WTC11 (cell line): ENCODE results near the gene KDM5B. TPM values are rescaled to one million over a fixed set of nuclear protein-coding genes. Genes with fewer than 3 reads are reported as not detected.

ENCODE experiments used
- ATAC-seq: fragments of 200-7000 bp; cut with Tn5 transposase; 2 replicates; pipeline ENCODE4 v1.10.0; 2021; ENCODE audit warnings: mild to moderate bottlenecking, moderate library complexity
- CTCF ChIA-PET: fragments of 300-600 bp; sonication (Branson Sonifier 250); formaldehyde crosslinking; loops from one replicate; lab custom pipeline; 2021; ENCODE audit warnings: antibody characterized with exemption; lab: Charles Lee
- POLR2A ChIA-PET: fragments of 350-600 bp; sonication (Branson Sonifier 250); formaldehyde crosslinking; loops from one replicate; lab custom pipeline; 2021; ENCODE audit warnings: antibody characterized with exemption; lab: Charles Lee
- DNase-seq: peaks from one replicate; pipeline ENCODE4 v3.0.0; 2021; ENCODE audit warnings: low spot score
- H3K27ac Mint-ChIP-seq: 2 replicates; pipeline ENCODE4 v1.8.0; 2021; ENCODE audit warnings: mixed read lengths
- H3K27me3 Mint-ChIP-seq: 2 replicates; pipeline ENCODE4 v1.8.0; 2021; ENCODE audit warnings: low read depth, mild to moderate bottlenecking, moderate library complexity, mixed read lengths
- H3K36me3 Mint-ChIP-seq: 2 replicates; pipeline ENCODE4 v1.8.0; 2021; ENCODE audit warnings: mixed read lengths
- H3K4me1 Mint-ChIP-seq: 2 replicates; pipeline ENCODE4 v1.8.0; 2022; ENCODE audit warnings: mixed read lengths
- H3K4me3 Mint-ChIP-seq: 2 replicates; pipeline ENCODE4 v1.8.0; 2021; ENCODE audit warnings: mild to moderate bottlenecking, moderate library complexity, mixed read lengths
- H3K9me3 Mint-ChIP-seq: 2 replicates; pipeline ENCODE4 v1.8.0; 2021; ENCODE audit warnings: mixed read lengths
- AR ChIP-seq: fragments of 250-450 bp; sonication (Bioruptor Pico); IDR thresholded peaks from 2 replicates; pipeline ENCODE4 v1.9.0; 2021; ENCODE audit warnings: mild to moderate bottlenecking
- CREM ChIP-seq: sonication (generic); formaldehyde crosslinking; IDR thresholded peaks from 2 replicates; pipeline ENCODE4 v1.8.1; 2022; ENCODE audit warnings: mild to moderate bottlenecking, missing genetic modification reagents, moderate library complexity
- E2F5 ChIP-seq: sonication (generic); formaldehyde crosslinking; IDR thresholded peaks from 2 replicates; pipeline ENCODE4 v1.8.1; 2022; ENCODE audit warnings: mild to moderate bottlenecking, moderate library complexity, missing genetic modification reagents
- EMX1 ChIP-seq: fragments of 250-450 bp; sonication (Bioruptor Pico); IDR thresholded peaks from 2 replicates; pipeline ENCODE4 v1.8.0; 2021; ENCODE audit warnings: mild to moderate bottlenecking
- ESRRA ChIP-seq: sonication (generic); formaldehyde crosslinking; IDR thresholded peaks from 2 replicates; pipeline ENCODE4 v1.8.1; 2022; ENCODE audit warnings: mild to moderate bottlenecking, missing genetic modification reagents, borderline replicate concordance
- KAT7 ChIP-seq: sonication (generic); formaldehyde crosslinking; IDR thresholded peaks from 2 replicates; pipeline ENCODE4 v1.8.1; 2023; ENCODE audit warnings: missing genetic modification reagents, mild to moderate bottlenecking, borderline replicate concordance
- NR1H2 ChIP-seq: sonication (generic); formaldehyde crosslinking; IDR thresholded peaks from 2 replicates; pipeline ENCODE4 v1.9.0; 2021; ENCODE audit warnings: mild to moderate bottlenecking, moderate library complexity, missing genetic modification reagents
- NR3C1 ChIP-seq: sonication (generic); formaldehyde crosslinking; conservative IDR thresholded peaks from 2 replicates; pipeline ENCODE4 v1.8.1; 2023; ENCODE audit warnings: low read depth, mild to moderate bottlenecking, missing genetic modification reagents
- RELA ChIP-seq: sonication (generic); formaldehyde crosslinking; IDR thresholded peaks from 2 replicates; pipeline ENCODE4 v1.8.1; 2022; ENCODE audit warnings: missing genetic modification reagents, mild to moderate bottlenecking, borderline replicate concordance
- RORB ChIP-seq: fragments of 250-450 bp; sonication (Bioruptor Pico); IDR thresholded peaks from 2 replicates; pipeline ENCODE4 v1.9.0; 2021; ENCODE audit warnings: mild to moderate bottlenecking
- SOX15 ChIP-seq: fragments of 250-450 bp; sonication (Bioruptor Pico); IDR thresholded peaks from 2 replicates; pipeline ENCODE4 v1.9.0; 2021; ENCODE audit warnings: mild to moderate bottlenecking
- SP1 ChIP-seq: sonication (generic); formaldehyde crosslinking; conservative IDR thresholded peaks from 2 replicates; pipeline ENCODE4 v1.8.1; 2022; ENCODE audit warnings: missing genetic modification reagents
- TCF7 ChIP-seq: sonication (generic); formaldehyde crosslinking; IDR thresholded peaks from 2 replicates; pipeline ENCODE4 v1.8.0; 2022; ENCODE audit warnings: mild to moderate bottlenecking, low read depth, missing genetic modification reagents, moderate library complexity
- TEAD4 ChIP-seq: sonication (generic); formaldehyde crosslinking; IDR thresholded peaks from 2 replicates; pipeline ENCODE4 v1.8.0; 2022; ENCODE audit warnings: mild to moderate bottlenecking, missing genetic modification reagents
- ZBTB21 ChIP-seq: sonication (generic); formaldehyde crosslinking; IDR thresholded peaks from 2 replicates; pipeline ENCODE4 v1.8.1; 2023; ENCODE audit warnings: mild to moderate bottlenecking, missing genetic modification reagents, borderline replicate concordance
- ZSCAN18 ChIP-seq: fragments of 250-450 bp; sonication (Bioruptor Pico); IDR thresholded peaks from 2 replicates; pipeline ENCODE4 v2.1.2; 2022; ENCODE audit warnings: mild to moderate bottlenecking, moderate library complexity
- total RNA-seq: library from RNA; stranded (reverse); gene quantifications from 3 replicates; pipeline ENCODE4 v1.2.3, GENCODE V29; 2021
- TF ChIP-seq, protein P1 (sequence below): fragments of 250-450 bp; sonication (Bioruptor Pico); IDR thresholded peaks from 2 replicates; pipeline ENCODE4 v1.9.0; 2021; ENCODE audit warnings: moderate library complexity, mild to moderate bottlenecking, inconsistent platforms, borderline replicate concordance
- TF ChIP-seq, protein P2 (sequence below): sonication (generic); formaldehyde crosslinking; IDR thresholded peaks from 2 replicates; pipeline ENCODE4 v1.8.1; 2023; ENCODE audit warnings: mild to moderate bottlenecking, missing genetic modification reagents, borderline replicate concordance
- TF ChIP-seq, protein P3 (sequence below): sonication (generic); formaldehyde crosslinking; IDR thresholded peaks from 2 replicates; pipeline ENCODE4 v1.8.0; 2022; ENCODE audit warnings: mild to moderate bottlenecking, missing genetic modification reagents
- TF ChIP-seq, protein P4 (sequence below): sonication (generic); formaldehyde crosslinking; IDR thresholded peaks from 2 replicates; pipeline ENCODE4 v1.8.1; 2022; ENCODE audit warnings: low read depth, mild to moderate bottlenecking, moderate library complexity, missing genetic modification reagents, borderline replicate concordance

The KDM5B gene
- total RNA-seq, 1 experiment from 2014 or later, result 222 TPM

GRCh38 chr1:202687370-202687769 lies 120.9 kb downstream of the KDM5B start (continued):
- no peak for TF ChIP-seq ZSCAN18 (CRISPR knock-in tag)
- TF ChIP-seq, protein P1, sequence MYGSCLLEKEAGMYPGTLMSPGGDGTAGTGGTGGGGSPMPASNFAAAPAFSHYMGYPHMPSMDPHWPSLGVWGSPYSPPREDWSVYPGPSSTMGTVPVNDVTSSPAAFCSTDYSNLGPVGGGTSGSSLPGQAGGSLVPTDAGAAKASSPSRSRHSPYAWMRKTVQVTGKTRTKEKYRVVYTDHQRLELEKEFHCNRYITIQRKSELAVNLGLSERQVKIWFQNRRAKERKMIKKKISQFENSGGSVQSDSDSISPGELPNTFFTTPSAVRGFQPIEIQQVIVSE (CRISPR knock-in tag), result no peak
- TF ChIP-seq AR (CRISPR knock-in tag), result no peak
- TF ChIP-seq, protein P2, sequence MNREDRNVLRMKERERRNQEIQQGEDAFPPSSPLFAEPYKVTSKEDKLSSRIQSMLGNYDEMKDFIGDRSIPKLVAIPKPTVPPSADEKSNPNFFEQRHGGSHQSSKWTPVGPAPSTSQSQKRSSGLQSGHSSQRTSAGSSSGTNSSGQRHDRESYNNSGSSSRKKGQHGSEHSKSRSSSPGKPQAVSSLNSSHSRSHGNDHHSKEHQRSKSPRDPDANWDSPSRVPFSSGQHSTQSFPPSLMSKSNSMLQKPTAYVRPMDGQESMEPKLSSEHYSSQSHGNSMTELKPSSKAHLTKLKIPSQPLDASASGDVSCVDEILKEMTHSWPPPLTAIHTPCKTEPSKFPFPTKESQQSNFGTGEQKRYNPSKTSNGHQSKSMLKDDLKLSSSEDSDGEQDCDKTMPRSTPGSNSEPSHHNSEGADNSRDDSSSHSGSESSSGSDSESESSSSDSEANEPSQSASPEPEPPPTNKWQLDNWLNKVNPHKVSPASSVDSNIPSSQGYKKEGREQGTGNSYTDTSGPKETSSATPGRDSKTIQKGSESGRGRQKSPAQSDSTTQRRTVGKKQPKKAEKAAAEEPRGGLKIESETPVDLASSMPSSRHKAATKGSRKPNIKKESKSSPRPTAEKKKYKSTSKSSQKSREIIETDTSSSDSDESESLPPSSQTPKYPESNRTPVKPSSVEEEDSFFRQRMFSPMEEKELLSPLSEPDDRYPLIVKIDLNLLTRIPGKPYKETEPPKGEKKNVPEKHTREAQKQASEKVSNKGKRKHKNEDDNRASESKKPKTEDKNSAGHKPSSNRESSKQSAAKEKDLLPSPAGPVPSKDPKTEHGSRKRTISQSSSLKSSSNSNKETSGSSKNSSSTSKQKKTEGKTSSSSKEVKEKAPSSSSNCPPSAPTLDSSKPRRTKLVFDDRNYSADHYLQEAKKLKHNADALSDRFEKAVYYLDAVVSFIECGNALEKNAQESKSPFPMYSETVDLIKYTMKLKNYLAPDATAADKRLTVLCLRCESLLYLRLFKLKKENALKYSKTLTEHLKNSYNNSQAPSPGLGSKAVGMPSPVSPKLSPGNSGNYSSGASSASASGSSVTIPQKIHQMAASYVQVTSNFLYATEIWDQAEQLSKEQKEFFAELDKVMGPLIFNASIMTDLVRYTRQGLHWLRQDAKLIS (CRISPR knock-in tag), result no peak

DNA sequence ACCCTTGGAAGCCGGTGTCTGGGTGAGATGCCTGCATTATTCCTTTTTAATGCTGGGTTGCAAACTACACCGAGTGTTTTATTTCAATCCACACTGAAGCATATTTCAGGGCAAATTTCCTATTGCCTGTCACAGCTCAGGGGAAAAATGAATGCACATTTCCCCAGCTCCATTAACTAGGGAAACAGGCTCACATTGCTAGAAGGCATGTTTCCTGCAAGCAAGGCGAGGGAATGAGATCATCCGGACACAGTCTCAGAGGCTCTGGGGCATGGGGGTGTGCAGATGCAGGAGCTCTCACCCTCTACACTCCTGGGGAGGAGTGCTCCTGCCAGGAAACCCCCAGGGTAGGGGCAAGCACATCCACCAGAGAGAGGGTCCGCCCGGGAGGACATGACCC lies 122.6 kb downstream of the KDM5B start:
- no peaks in the 10 kb centered on the region for H3K36me3 Mint-ChIP-seq
- H3K27ac Mint-ChIP-seq, result no peak overlapping the region
- no peak for DNase-seq
- no peaks in the 10 kb centered on the region for H3K9me3 Mint-ChIP-seq
- H3K4me3 Mint-ChIP-seq, result no peak overlapping the region
- no peaks in the 10 kb centered on the region for H3K27me3 Mint-ChIP-seq
- H3K4me1 Mint-ChIP-seq, result peaks cover 15% of the 10 kb centered on the region
- no peak for ATAC-seq
- ChIA-PET CTCF (interaction anchor here (1.2 to 3.0 kb wide), 2 partner anchors 18 to 26 kb away, joined by 3 to 9 read pairs; no protein-coding TSS in a partner anchor), POLR2A (no interaction called here)
- no peak for TF ChIP-seq CREM
- TF ChIP-seq TCF7 (CRISPR knock-in tag), result no peak
- TF ChIP-seq SP1 (CRISPR knock-in tag), result no peak
- TF ChIP-seq, protein P3, sequence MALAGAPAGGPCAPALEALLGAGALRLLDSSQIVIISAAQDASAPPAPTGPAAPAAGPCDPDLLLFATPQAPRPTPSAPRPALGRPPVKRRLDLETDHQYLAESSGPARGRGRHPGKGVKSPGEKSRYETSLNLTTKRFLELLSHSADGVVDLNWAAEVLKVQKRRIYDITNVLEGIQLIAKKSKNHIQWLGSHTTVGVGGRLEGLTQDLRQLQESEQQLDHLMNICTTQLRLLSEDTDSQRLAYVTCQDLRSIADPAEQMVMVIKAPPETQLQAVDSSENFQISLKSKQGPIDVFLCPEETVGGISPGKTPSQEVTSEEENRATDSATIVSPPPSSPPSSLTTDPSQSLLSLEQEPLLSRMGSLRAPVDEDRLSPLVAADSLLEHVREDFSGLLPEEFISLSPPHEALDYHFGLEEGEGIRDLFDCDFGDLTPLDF, result no peak
- no peak for TF ChIP-seq NR3C1 (CRISPR knock-in tag)
- no peak for TF ChIP-seq RELA (CRISPR knock-in tag)
- TF ChIP-seq TEAD4 (CRISPR knock-in tag), result no peak
- TF ChIP-seq ZBTB21 (CRISPR knock-in tag), result no peak
- TF ChIP-seq, protein P2 (CRISPR knock-in tag), result no peak
- TF ChIP-seq ESRRA, result no peak
- TF ChIP-seq, protein P4, sequence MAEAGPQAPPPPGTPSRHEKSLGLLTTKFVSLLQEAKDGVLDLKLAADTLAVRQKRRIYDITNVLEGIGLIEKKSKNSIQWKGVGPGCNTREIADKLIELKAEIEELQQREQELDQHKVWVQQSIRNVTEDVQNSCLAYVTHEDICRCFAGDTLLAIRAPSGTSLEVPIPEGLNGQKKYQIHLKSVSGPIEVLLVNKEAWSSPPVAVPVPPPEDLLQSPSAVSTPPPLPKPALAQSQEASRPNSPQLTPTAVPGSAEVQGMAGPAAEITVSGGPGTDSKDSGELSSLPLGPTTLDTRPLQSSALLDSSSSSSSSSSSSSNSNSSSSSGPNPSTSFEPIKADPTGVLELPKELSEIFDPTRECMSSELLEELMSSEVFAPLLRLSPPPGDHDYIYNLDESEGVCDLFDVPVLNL (CRISPR knock-in tag), result no peak
- TF ChIP-seq RORB (CRISPR knock-in tag), result no peak
- no peak for TF ChIP-seq NR1H2 (CRISPR knock-in tag)
- no peak for TF ChIP-seq SOX15
- no peak for TF ChIP-seq KAT7 (CRISPR knock-in tag)
- TF ChIP-seq EMX1 (CRISPR knock-in tag), result no peak
- no peak for TF ChIP-seq E2F5
